A549 (cell line): ENCODE results near the gene PAPPA2.

Experiments
- BCL3 ChIP-seq: fragments of >200 bp; sonication (Bioruptor Twin); formaldehyde crosslinking; IDR thresholded peaks from 3 replicates; pipeline ENCODE4 v1.6.1; 2016
- CTCF ChIP-seq: fragments of >200 bp; sonication (Bioruptor Twin); formaldehyde crosslinking; IDR thresholded peaks from 3 replicates; pipeline ENCODE4 v1.5.1; 2016
- ELK1 ChIP-seq: fragments of 150-350 bp; IDR thresholded peaks from 2 replicates; pipeline ENCODE4 v1.6.1; 2014; ENCODE audit warnings: low read depth, mild to moderate bottlenecking, low read length
- EP300 ChIP-seq, 2 experiments: fragments of >200 bp; sonication (Bioruptor Twin); formaldehyde crosslinking; IDR thresholded peaks; 2 replicates in 1 of 2; 3 replicates in 1 of 2; pipeline ENCODE4 v1.6.1; 2016 to 2017
- FOXS1 ChIP-seq: fragments of 250-450 bp; sonication (Bioruptor Pico); IDR thresholded peaks from 2 replicates; pipeline ENCODE4 v1.5.0; 2020; ENCODE audit warnings: mild to moderate bottlenecking, moderate library complexity
- HOXA7 ChIP-seq: fragments of 250-450 bp; sonication (Bioruptor Pico); IDR thresholded peaks from 2 replicates; pipeline ENCODE4 v1.5.0; 2020; ENCODE audit warnings: mild to moderate bottlenecking, moderate library complexity
- HOXB5 ChIP-seq: fragments of 250-450 bp; sonication (Bioruptor Pico); IDR thresholded peaks from 2 replicates; pipeline ENCODE4 v1.5.0; 2020; ENCODE audit warnings: mild to moderate bottlenecking, moderate library complexity
- KDM1A ChIP-seq: fragments of 200-600 bp; sonication (generic); IDR thresholded peaks from 2 replicates; pipeline ENCODE4 v1.6.1; 2016; ENCODE audit warnings: low read depth, mild to moderate bottlenecking
- MAZ ChIP-seq: fragments of 150-350 bp; IDR thresholded peaks from 2 replicates; pipeline ENCODE4 v1.6.1; 2014; ENCODE audit warnings: antibody characterized with exemption, low read depth, low read length, borderline replicate concordance
- POLR2A ChIP-seq: IDR thresholded peaks from 2 replicates; pipeline ENCODE4 v1.6.1; 2012; ENCODE audit warnings: mild to moderate bottlenecking, low read length
- REST ChIP-seq: fragments of 200-600 bp; sonication (generic); IDR thresholded peaks from 2 replicates; pipeline ENCODE4 v1.6.1; 2016; ENCODE audit warnings: antibody characterized with exemption, mild to moderate bottlenecking, moderate library complexity
- SMC3 ChIP-seq: fragments of >200 bp; sonication (Bioruptor Twin); formaldehyde crosslinking; IDR thresholded peaks from 3 replicates; pipeline ENCODE4 v1.6.1; 2018; ENCODE audit warnings: inconsistent platforms
- TFCP2L1 ChIP-seq: fragments of 250-450 bp; sonication (Bioruptor Pico); IDR thresholded peaks from 2 replicates; pipeline ENCODE4 v1.5.0; 2021; ENCODE audit warnings: mild to moderate bottlenecking

GRCh38 chr1:176733661-176734060 is 270.7 kb downstream of the PAPPA2 start:
- TF ChIP-seq SMC3, result no peak
- TF ChIP-seq TFCP2L1, result no peak
- TF ChIP-seq POLR2A, result no peak
- no peak for TF ChIP-seq CTCF
- TF ChIP-seq REST, result no peak
- TF ChIP-seq HOXA7 (CRISPR knock-in tag), result no peak
- TF ChIP-seq KDM1A, result no peak
- TF ChIP-seq ELK1, result no peak
- no peak for TF ChIP-seq FOXS1 (CRISPR knock-in tag)
- TF ChIP-seq BCL3, result no peak
- no peak for TF ChIP-seq EP300 (IDR thresholded peaks at IDR 0.05)
- TF ChIP-seq HOXB5 (CRISPR knock-in tag), result no peak
- no peak for TF ChIP-seq MAZ
